T-helper 2 cell (primary cell): ENCODE data around the gene CD274.
"Not testable (repeated sequence)": the region's sequence is repeated elsewhere in the genome, so short reads cannot be mapped to it uniquely, and the experiment has no call there.

ENCODE experiments used
- DNase-seq, 5 experiments: peaks; one replicate each; pipeline versions ENCODE4 v3.0.0 to v3.0.0-alpha.2; 2012 to 2022

Gene CD274

GRCh38 chr9:5438301-5439162 is 11.8 kb upstream of the CD274 start:
- peak in 4 of 5 experiments; percentile 42 to 69 (median 56) for DNase-seq

GRCh38 chr9:5440426-5440825 is 9.9 kb upstream of the CD274 start:
- DNase-seq = no peak

- DNase-seq = no peak
These were observed 9.3 kb upstream of the CD274 start for GRCh38 chr9:5441043-5441442.

GRCh38 chr9:5442400-5443011 is 7.8 kb upstream of the CD274 start:
- peak in 1 of 5 experiments; percentile 61 for DNase-seq

GRCh38 chr9:5443850-5444249 is 6.5 kb upstream of the CD274 start:
- no peak for DNase-seq

- DNase-seq = not testable (repeated sequence)
These were observed 5.2 kb upstream of the CD274 start for GRCh38 chr9:5445096-5445495.

- no peak for DNase-seq
These were observed 4.5 kb upstream of the CD274 start for GRCh38 chr9:5445886-5446285.

GRCh38 chr9:5446451-5447236 is 3.7 kb upstream of the CD274 start:
- DNase-seq = no peak

- DNase-seq = no peak
These were observed 3.0 kb upstream of the CD274 start for GRCh38 chr9:5447337-5447736.

GRCh38 chr9:5448016-5448415 is 2.3 kb upstream of the CD274 start:
- no peak for DNase-seq

- no peak for DNase-seq
These were observed 1.6 kb upstream of the CD274 start for GRCh38 chr9:5448461-5449435.

GRCh38 chr9:5449521-5450358 is 602 bp upstream of the CD274 start:
- no peak for DNase-seq

GRCh38 chr9:5452286-5452609 is 1.9 kb downstream of the CD274 start:
- DNase-seq = no peak

GRCh38 chr9:5453004-5453403 is 2.7 kb downstream of the CD274 start:
- peak in 1 of 5 experiments; percentile 38 for DNase-seq

- DNase-seq = peak in 1 of 5 experiments; percentile 75
These were observed 3.3 kb downstream of the CD274 start for GRCh38 chr9:5453673-5454072.

GRCh38 chr9:5455181-5455580 is 4.8 kb downstream of the CD274 start:
- DNase-seq = peak in 1 of 5 experiments; percentile 55

GRCh38 chr9:5459289-5459829 is 9.0 kb downstream of the CD274 start:
- peak in 1 of 5 experiments; percentile 64 for DNase-seq

- DNase-seq = no peak
These were observed 9.8 kb downstream of the CD274 start for GRCh38 chr9:5460157-5460556.

GRCh38 chr9:5464831-5465330 is 14.5 kb downstream of the CD274 start:
- DNase-seq = not testable (repeated sequence)

- DNase-seq = no peak
These were observed 15.7 kb downstream of the CD274 start for GRCh38 chr9:5466005-5466404.

- DNase-seq = no peak
These were observed 16.4 kb downstream of the CD274 start for GRCh38 chr9:5466766-5467165.
